ENCODE measurements around the gene ADAMTSL2. TPM values are rescaled to one million over a fixed set of nuclear protein-coding genes. Genes with fewer than 3 reads are reported as not detected.

The ADAMTSL2 gene
- total RNA-seq, 1 donor from 2014 or later: 9.5 TPM

DNA sequence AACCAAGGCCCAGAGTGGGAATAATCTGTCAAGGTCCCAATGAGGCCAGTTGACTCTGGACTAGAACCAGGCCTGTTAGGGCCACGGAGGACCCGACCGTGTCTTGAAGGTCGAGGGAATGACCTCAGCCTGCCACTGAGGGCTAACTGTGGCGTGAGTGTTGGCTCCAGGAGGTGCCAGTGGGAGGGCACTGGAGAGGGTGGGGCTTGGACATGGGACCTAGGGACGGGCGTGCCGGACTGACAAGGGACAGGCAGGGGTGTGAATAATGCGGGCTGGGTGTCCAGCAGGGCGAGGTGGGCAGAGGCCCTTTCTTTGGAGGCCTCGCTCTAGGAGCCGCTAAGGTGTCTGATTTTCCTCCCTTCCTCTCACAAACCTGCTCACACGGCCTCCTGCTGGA is 7.5 kb downstream of the ADAMTSL2 start:
- no peak for ATAC-seq
- intact Hi-C loops (cut with DNase I): no loop called here
- no peak for DNase-seq (ENCODE audit: missing footprints)

- ATAC-seq: no peak
- intact Hi-C loops (cut with DNase I): no loop called here
- no peak for DNase-seq (ENCODE audit: missing footprints)
Measured at GRCh38 chr9:133543772-133544467, 9.4 kb downstream of the ADAMTSL2 start.

- intact Hi-C loops (cut with DNase I): loop anchor here (1.0 kb wide), 1 partner anchor 11 kb away; no protein-coding TSS in a partner anchor
- ATAC-seq (peak; percentile 73), DNase-seq (ENCODE audit: missing footprints) (no peak)
Measured at GRCh38 chr9:133545494-133546286, 11.2 kb downstream of the ADAMTSL2 start.

- ATAC-seq (no peak), DNase-seq (ENCODE audit: missing footprints) (no peak)
- intact Hi-C loops (cut with DNase I): loop anchor here (1.0 kb wide), 1 partner anchor 10 kb away; no protein-coding TSS in a partner anchor
Measured at GRCh38 chr9:133546287-133546680, 11.8 kb downstream of the ADAMTSL2 start.

DNA sequence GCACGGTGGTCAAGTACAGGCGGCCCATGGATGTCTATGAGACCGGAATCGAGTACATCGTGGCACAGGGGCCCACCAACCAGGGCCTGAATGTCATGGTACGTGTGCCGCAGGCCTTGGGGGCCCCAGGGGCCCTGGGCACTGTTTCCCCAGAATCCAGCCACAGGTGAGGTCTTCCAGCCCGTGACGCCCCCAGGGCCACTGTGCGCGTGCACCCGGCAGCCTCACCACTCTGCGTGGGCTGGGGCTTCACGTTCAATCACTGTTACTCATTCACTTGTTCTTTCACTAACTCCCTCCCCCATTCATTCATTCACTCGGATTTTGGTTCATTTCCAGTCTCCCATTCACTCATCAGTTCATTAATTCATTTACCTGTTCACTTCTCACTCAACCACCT is 12.6 kb downstream of the ADAMTSL2 start:
- intact Hi-C loops (cut with DNase I): no loop called here
- DNase-seq (ENCODE audit: missing footprints): no peak
- ATAC-seq: no peak

- ATAC-seq (no peak), DNase-seq (ENCODE audit: missing footprints) (no peak)
- intact Hi-C loops (cut with DNase I): no loop called here
Measured at GRCh38 chr9:133551446-133551845, 16.9 kb downstream of the ADAMTSL2 start.

GRCh38 chr9:133552236-133552635 is 17.7 kb downstream of the ADAMTSL2 start:
- no peak for DNase-seq (ENCODE audit: missing footprints)
- intact Hi-C loops (cut with DNase I): no loop called here

DNA sequence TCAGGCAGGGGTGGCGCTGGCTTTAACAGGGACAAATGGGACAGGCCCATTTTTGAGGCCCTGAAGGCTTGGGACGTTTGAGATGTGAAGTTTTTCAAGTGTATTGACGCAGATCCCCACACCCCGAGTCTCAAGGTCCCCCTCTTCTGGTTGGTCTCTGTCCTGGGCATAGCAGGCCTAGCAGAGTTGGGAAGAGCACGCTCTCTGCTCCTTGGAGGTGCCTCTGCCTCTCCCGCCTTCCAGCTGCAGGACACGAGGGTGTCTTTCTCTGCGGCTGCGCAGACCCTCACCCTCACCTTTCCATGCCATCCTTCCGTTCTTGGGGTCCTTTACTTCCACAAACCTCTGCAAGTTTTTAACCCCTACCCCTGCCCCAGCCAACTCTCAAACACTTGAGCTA is 18.6 kb downstream of the ADAMTSL2 start:
- intact Hi-C loops (cut with DNase I): no loop called here
- ATAC-seq: no peak

More at GRCh38 chr9:133552236-133552635, 17.7 kb downstream of the ADAMTSL2 start:
- ATAC-seq: no peak

DNA sequence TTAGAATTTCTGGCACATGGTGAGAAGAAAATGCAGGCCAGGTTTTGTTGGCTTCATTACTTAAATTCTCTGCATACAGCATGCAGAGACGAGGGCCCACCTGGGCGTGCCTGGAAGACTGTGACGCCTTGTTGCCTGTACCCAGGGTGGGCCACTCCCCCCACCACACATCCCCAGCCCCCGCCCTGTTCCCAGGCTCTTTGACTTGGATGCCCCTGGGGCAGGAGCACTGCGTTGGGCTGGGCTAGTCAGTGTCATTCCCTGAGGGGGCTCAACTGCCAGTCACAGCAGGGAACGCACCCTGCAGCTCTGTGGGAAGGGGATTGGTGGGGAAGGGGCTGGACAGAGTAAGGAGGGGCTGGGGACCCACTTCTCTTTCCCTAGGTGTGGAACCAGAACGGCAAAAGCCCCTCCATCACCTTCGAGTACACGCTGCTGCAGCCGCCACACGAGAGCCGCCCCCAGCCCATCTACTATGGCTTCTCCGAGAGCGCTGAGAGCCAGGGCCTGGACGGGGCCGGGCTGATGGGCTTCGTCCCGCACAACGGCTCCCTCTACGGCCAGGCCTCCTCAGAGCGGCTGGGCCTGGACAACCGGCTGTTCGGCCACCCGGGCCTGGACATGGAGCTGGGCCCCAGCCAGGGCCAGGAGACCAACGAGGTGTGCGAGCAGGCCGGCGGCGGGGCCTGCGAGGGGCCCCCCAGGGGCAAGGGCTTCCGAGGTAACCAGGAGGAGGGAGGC is 19.6 kb downstream of the ADAMTSL2 start:
- intact Hi-C loops (cut with DNase I): no loop called here
- DNase-seq (ENCODE audit: missing footprints) (no peak), ATAC-seq (no peak)

More for the DNA sequence above, 18.6 kb downstream of the ADAMTSL2 start:
- DNase-seq (ENCODE audit: missing footprints): no peak

GRCh38 chr9:133554729-133555128 is 20.2 kb downstream of the ADAMTSL2 start:
- intact Hi-C loops (cut with DNase I): no loop called here
- DNase-seq (ENCODE audit: missing footprints) (no peak), ATAC-seq (no peak)

- DNase-seq (ENCODE audit: missing footprints) (no peak), ATAC-seq (no peak)
- intact Hi-C loops (cut with DNase I): loop anchor here (1.0 kb wide), 1 partner anchor 10 kb away; no protein-coding TSS in a partner anchor
Measured at GRCh38 chr9:133556354-133556753, 21.9 kb downstream of the ADAMTSL2 start.

- ATAC-seq (no peak), DNase-seq (ENCODE audit: missing footprints) (no peak)
- intact Hi-C loops (cut with DNase I): no loop called here
Measured at GRCh38 chr9:133557581-133557980, 23.1 kb downstream of the ADAMTSL2 start.

- DNase-seq (ENCODE audit: missing footprints) (no peak), ATAC-seq (peak; percentile 37)
- intact Hi-C loops (cut with DNase I): loop anchor here (2.0 kb wide), 1 partner anchor 20 kb away; no protein-coding TSS in a partner anchor
Measured at GRCh38 chr9:133558191-133559126, 24.0 kb downstream of the ADAMTSL2 start.

DNA sequence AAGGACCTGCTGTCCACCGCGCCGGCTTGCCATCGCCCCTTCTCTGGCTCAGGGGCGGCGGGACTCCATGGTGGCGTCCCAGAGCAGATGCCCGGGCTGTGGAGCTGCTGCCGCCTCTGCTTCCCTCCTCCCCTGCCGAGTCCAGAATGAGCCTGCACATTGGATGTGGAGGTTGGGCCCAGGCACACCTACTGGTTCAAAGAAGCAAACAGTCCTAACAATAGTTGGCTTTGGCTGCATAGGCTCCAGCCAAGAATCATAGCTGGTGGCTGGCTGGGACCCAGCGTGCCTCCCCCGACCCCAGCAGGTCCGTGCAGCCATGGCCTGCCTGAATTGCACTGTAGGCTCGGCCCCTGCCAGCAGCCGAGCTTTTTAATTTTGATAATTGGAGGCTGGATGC is 25.8 kb downstream of the ADAMTSL2 start:
- intact Hi-C loops (cut with DNase I): no loop called here
- DNase-seq (ENCODE audit: missing footprints) (no peak), ATAC-seq (peak; percentile 21)

DNA sequence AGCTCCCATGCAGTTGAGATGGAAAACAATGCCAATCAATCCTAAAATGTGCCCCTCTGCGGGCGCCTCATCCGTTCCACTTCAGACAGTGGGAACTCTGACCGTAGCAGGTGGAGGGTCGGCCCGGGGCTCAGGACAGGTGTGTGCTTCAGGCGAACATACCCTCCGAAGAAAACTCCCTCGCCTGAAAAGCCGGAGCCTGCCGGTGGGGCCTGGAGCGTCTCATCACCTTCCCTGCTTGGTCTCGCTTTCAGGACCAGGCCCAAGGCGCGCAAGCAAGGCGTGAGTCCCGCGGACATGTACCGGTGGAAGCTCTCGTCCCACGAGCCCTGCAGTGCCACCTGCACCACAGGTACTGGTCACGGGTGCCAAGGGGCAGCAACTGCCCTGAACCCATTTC is 26.4 kb downstream of the ADAMTSL2 start:
- DNase-seq (ENCODE audit: missing footprints) (no peak), ATAC-seq (no peak)
- intact Hi-C loops (cut with DNase I): no loop called here

GRCh38 chr9:133561976-133562554 is 27.6 kb downstream of the ADAMTSL2 start:
- intact Hi-C loops (cut with DNase I): no loop called here
- ATAC-seq: no peak
- DNase-seq (ENCODE audit: missing footprints): no peak

DNA sequence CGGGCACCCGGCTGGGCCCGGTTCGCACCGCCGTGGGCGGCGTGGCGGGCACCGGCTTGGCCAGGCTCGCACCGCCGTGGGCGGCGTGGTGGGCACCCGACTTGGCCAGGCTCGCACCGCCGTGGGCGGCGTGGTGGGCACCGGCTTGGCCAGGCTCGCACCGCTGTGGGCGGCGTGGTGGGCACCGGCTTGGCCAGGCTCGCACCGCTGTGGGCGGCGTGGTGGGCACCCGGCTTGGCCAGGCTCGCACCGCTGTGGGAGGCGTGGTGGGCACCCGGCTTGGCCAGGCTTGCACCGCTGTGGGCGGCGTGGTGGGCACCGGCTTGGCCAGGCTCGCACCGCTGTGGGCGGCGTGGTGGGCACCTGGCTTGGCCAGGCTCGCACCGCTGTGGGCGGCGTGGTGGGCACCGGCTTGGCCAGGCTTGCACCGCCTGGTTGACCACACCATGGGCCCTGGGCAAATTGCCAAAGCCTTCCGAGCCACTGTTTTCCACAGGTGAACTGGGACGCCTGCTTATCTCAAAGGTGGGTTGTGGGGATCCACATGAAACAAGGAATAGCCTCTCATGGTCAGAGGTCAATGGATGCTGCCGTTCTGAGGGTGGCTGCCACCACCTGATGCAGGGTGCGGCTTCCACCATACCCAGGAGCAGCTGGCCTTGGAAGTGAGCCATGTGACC is 28.2 kb downstream of the ADAMTSL2 start:
- ATAC-seq (no peak), DNase-seq (ENCODE audit: missing footprints) (no peak)
- intact Hi-C loops (cut with DNase I): no loop called here
